Body of pancreas (tissue), 4 donors: ENCODE data around the gene CNKSR2. TPM values are rescaled to one million over a fixed set of nuclear protein-coding genes. Genes with fewer than 3 reads are reported as not detected.

Experiments used
- ATAC-seq: fragments of 150-250 bp; one replicate; pipeline ENCODE4 v1.9.1; 2016
- DNase-seq, 4 donors: peaks; one replicate each; pipeline ENCODE4 v3.0.0-alpha.2; 2019
- H3K27ac ChIP-seq, 4 donors: fragments of 200-600 bp; sonication (generic); 1 replicate in 3 of 4; 2 replicates in 1 of 4; pipeline versions ENCODE4 v1.5.1 to v1.6.1; 2016 to 2019; ENCODE audit warnings: mild to moderate bottlenecking in 1 of 4, mixed read lengths in 1 of 4, moderate library complexity in 1 of 4
- H3K27me3 ChIP-seq, 2 donors: fragments of 200-600 bp; sonication (generic); one replicate each; pipeline ENCODE4 v1.6.0; 2016; ENCODE audit warnings: mild to moderate bottlenecking in 1 of 2
- H3K36me3 ChIP-seq, 2 donors: fragments of 200-600 bp; sonication (generic); replicated peaks in 1 of 2; 2 replicates each; pipeline ENCODE4 v1.5.1; 2016; ENCODE audit warnings: low read depth in 2 of 2; ENCODE audit not compliant: insufficient read depth in 1 of 2
- H3K4me1 ChIP-seq: fragments of 200-600 bp; sonication (generic); one replicate; pipeline ENCODE4 v1.6.0; 2016
- H3K4me3 ChIP-seq, 2 donors: fragments of 200-600 bp; sonication (generic); 1 replicate in 1 of 2; 2 replicates in 1 of 2; pipeline ENCODE4 v1.5.1; 2016 to 2019
- H3K9me3 ChIP-seq, 3 donors: fragments of 200-600 bp; sonication (generic); 1 replicate in 2 of 3; 2 replicates in 1 of 3; pipeline ENCODE4 v1.5.1; 2016
- CTCF ChIP-seq, 7 experiments: fragments of 450-650 bp in 4 of 7; fragments of 200-600 bp in 3 of 7; sonication (generic) in 3 of 7; IDR thresholded peaks; one replicate each; pipeline ENCODE4 v1.5.1; 2016 to 2019; ENCODE audit warnings: antibody characterized with exemption in 7 of 7
- POLR2A ChIP-seq, 3 donors: fragments of 450-650 bp; IDR thresholded peaks; one replicate each; pipeline ENCODE4 v1.6.1; 2016; ENCODE audit warnings: antibody characterized with exemption in 3 of 3, mild to moderate bottlenecking in 2 of 3
- WGBS, 2 donors: methylation state at CpG; one replicate each; pipeline ENCODE4 v1.1.5; 2017; 5-methylcytosine and 5-hydroxymethylcytosine counted together
- intact Hi-C: fragments of 100-400 bp; cut with DNase I; formaldehyde crosslinking; loops from one replicate; pipeline ENCODE4 v1.15.1; 2023
- total RNA-seq, 2 donors: library from RNA; depleted of rRNA; stranded (reverse); fragments of >200 nt; gene quantifications; one replicate each; pipeline ENCODE4 v1.1.0, GENCODE V29; 2016

CNKSR2 gene
- total RNA-seq, 2 donors from 2014 or later = 9.9 to 60.0 TPM

GRCh38 chrX:21440911-21441310, 66.7 kb downstream of the CNKSR2 start:
- Histone ChIP-seq H3K27ac (no peak overlapping the region), H3K4me1 (no peaks in the 10 kb centered on the region)
- intact Hi-C loops = no loop called here

GRCh38 chrX:21457718-21458117, 83.5 kb downstream of the CNKSR2 start:
- Histone ChIP-seq H3K27me3 (no peaks in the 10 kb centered on the region), H3K9me3 (no peaks in the 10 kb centered on the region), H3K27ac (no peak overlapping the region), H3K36me3 (no peaks in the 10 kb centered on the region), H3K4me1 (no peaks in the 10 kb centered on the region), H3K4me3 (no peak overlapping the region)
- no peak for TF ChIP-seq CTCF (IDR thresholded peaks at IDR 0.05)
- TF ChIP-seq POLR2A (IDR thresholded peaks at IDR 0.05) = no peak
- ATAC-seq = no peak
- intact Hi-C loops = no loop called here
- no peak for DNase-seq

More at GRCh38 chrX:21440911-21441310, 66.7 kb downstream of the CNKSR2 start:
- 86 to 91% methylated on average over 1 of the region's 1 CpG for WGBS, 2 donors
- no peaks in the 10 kb centered on the region for H3K36me3 ChIP-seq
- no peak overlapping the region for H3K4me3 ChIP-seq
- ATAC-seq (no peak), DNase-seq (no peak)
- no peaks in the 10 kb centered on the region for H3K9me3 ChIP-seq
- TF ChIP-seq CTCF (IDR thresholded peaks at IDR 0.05) = no peak
- TF ChIP-seq POLR2A (IDR thresholded peaks at IDR 0.05) = no peak
- no peaks in the 10 kb centered on the region for H3K27me3 ChIP-seq

- TF ChIP-seq POLR2A (IDR thresholded peaks at IDR 0.05) (no peak), CTCF (IDR thresholded peaks at IDR 0.05) (no peak)
- Histone ChIP-seq H3K9me3 (no peaks in the 10 kb centered on the region), H3K4me3 (no peak overlapping the region), H3K27ac (no peak overlapping the region), H3K36me3 (no peaks in the 10 kb centered on the region), H3K27me3 (no peaks in the 10 kb centered on the region), H3K4me1 (no peaks in the 10 kb centered on the region)
- intact Hi-C loops = no loop called here
- ATAC-seq = no peak
- WGBS, 2 donors = 85 to 92% methylated on average over 1 of the region's 1 CpG
- DNase-seq = no peak
Observed at GRCh38 chrX:21469071-21469470, 94.9 kb downstream of the CNKSR2 start.

GRCh38 chrX:21476909-21477308, 102.7 kb downstream of the CNKSR2 start:
- Histone ChIP-seq H3K27ac (no peak overlapping the region), H3K27me3 (no peaks in the 10 kb centered on the region), H3K36me3 (no peaks in the 10 kb centered on the region), H3K4me1 (no peaks in the 10 kb centered on the region), H3K9me3 (no peaks in the 10 kb centered on the region), H3K4me3 (no peak overlapping the region)
- intact Hi-C loops = no loop called here
- ATAC-seq = no peak
- 16 to 48% methylated on average over 2 of the region's 2 CpGs for WGBS, 2 donors
- peak in 1 of 4 donors; percentile 15 for DNase-seq
- no peak for TF ChIP-seq POLR2A (IDR thresholded peaks at IDR 0.05)
- no peak for TF ChIP-seq CTCF (IDR thresholded peaks at IDR 0.05)

GRCh38 chrX:21479695-21480270, 105.6 kb downstream of the CNKSR2 start:
- H3K27ac ChIP-seq = no peak overlapping the region
- ATAC-seq = peak; percentile 75
- WGBS, 2 donors = 0 to 13% methylated on average over 2 of the region's 2 CpGs
- H3K27me3 ChIP-seq = no peaks in the 10 kb centered on the region
- no peaks in the 10 kb centered on the region for H3K4me1 ChIP-seq
- peak in 1 of 4 donors; percentile 5 for DNase-seq
- no peak for TF ChIP-seq POLR2A (IDR thresholded peaks at IDR 0.05)
- TF ChIP-seq CTCF (IDR thresholded peaks at IDR 0.05) = peak; percentile 26 to 70 (median 60)
- intact Hi-C loops = no loop called here
- H3K9me3 ChIP-seq = no peaks in the 10 kb centered on the region
- H3K4me3 ChIP-seq = no peak overlapping the region
- H3K36me3 ChIP-seq = no peaks in the 10 kb centered on the region
